GM19328 (cell line): ENCODE results near the gene PCDHGC5.
A peak's percentile ranks its signal among the peaks of the same experiment; 100 is the strongest.

ENCODE experiments used
- ATAC-seq: cut with Tn5 transposase; IDR thresholded peaks from one replicate; pipeline ENCODE4 v1.9.1; 2021; ENCODE audit warnings: mild to moderate bottlenecking, moderate library complexity; ENCODE audit not compliant: unreplicated experiment

The PCDHGC5 gene

DNA sequence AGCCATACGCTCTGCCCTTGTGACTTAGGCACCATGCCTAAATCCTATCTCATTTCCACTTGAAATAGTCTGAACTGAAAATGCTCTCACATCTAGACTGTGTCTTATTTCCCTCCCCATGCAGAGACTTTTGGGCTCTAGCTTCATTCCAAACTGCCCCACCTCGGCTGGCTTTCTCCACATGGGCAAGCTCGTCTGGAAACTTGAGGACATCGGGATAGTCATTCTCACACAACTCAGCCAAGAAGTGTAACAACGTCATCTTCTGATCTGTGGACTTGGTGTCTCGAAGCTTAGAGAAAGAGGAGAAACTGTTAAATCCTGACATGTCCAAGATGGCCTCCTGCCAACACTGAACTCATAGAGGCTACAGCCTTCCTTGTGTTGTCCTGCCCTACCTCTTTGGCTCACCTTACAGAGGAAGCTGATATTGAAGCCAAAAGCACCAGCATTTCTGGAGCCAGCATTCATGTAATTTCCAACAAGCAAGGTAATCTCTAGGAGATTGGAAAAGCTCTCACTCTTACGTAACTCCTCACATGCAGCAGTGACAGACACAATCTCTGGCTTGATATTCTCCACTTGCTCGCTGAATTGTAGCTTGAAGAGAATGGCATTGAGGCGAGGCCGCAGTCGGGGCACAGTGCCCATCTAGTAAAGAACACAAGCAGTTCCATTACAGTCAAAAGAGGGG lies 39.6 kb downstream of the PCDHGC5 start:
- ATAC-seq: no peak

DNA sequence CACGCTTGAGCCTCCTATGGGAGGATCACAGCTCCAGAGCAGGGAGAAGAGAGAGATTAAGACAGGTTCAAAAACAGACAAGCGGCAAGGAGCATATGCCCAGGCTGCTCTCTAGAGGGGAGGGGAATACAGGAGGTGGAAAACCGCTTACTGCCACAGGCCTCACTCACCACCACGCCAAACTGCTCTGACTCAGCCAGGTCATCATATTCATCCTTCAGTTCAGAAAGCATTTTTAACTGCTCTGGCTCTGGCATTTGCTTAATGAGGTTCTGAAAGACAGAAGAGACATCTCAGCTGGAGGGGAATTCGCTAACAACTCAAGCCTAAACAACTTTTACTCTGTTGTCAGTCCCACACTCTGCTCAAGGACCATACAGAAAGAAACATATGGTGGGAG lies 40.1 kb downstream of the PCDHGC5 start:
- no peak for ATAC-seq

DNA sequence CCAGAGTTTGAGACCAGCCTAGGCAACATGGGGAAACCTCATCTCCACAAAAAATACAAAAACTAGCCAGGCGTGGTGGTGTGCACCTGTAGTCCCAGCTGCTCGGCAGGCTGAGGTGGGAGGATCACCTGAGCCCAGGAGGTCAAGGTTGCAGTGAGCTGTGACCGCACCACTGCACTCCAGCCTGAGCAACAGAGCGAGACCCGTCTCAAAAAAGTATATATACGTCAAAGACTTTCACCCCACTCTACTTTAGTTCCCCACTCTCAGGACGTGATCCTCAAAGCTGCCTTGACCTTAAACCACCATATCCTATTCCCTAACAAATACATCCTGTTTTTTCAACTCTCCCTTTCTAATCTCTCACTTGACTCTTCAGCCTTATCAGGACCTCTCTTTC lies 41.0 kb downstream of the PCDHGC5 start:
- ATAC-seq: peak; percentile 53

DNA sequence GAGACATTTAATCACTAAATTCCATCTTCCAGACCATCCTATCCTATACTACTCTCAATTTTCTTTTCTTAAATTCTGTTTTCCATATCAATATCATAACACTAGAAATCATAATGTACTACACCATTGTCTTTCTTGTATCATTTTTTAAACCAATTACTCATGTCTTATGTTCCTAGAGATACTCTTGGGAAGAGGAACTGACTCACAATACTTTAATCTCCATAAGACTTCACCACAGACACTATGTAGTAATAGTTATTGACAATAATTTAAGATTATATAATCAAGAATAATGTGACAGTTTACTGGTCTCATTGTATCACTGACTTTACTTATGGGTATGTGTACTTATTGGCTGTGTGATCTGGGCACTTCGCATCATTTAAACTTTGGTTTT lies 43.8 kb downstream of the PCDHGC5 start:
- no peak for ATAC-seq

DNA sequence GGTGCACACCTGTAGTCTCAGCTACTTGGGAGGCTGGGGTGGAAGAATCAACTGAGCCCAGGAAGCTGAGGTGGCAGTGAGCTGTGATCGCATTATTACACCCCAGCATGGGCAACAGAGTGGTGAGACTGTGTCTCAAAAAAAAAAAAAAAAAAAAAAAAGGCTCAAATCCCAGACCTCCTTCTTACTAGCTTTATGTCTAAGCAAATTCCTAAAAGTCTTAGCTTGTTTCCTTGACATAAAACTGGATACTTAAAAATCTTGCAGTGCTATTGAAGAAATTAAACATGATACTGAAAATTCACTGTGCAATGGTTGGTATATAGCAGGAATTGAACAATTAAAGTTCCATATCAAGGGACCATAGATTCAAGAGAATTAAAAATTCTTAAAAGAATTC lies 45.0 kb downstream of the PCDHGC5 start:
- ATAC-seq: no peak

DNA sequence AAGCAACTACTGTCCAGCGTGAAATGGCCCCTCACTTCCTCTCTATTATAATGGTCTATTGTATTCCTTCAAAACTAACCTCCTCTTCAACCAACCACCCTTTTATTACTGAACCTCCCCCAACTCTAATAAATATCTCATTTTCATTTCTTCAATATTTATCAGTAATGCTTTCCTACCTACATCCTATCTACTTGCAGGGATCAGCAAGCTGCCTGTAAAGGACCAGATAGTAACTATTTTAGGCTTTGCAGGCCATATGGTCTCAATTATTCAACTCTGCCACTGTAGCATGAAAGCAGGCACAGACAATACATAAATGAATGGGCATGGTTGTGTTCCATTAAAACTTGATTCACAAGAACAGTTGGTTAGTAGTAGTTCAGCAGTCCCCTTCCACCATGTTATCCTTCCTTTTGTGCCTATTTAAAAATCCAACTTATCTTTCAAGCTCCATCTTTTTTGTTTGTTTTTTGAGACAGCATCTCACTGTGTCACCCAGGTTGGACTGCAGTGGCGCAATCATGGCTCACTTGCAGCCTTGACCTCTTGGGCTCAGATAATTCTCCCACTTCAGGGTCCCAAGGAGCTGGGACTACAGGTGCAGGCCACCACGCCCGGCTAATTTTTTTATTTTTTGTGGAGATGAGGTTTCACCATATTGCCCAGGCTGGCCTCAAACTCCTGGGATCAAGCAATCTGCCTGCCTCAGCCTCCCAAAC lies 45.8 kb downstream of the PCDHGC5 start:
- ATAC-seq: no peak
